ENCODE measurements around the gene VSTM2L.
A peak's percentile ranks its signal among the peaks of the same experiment; 100 is the strongest.

The VSTM2L gene

DNA sequence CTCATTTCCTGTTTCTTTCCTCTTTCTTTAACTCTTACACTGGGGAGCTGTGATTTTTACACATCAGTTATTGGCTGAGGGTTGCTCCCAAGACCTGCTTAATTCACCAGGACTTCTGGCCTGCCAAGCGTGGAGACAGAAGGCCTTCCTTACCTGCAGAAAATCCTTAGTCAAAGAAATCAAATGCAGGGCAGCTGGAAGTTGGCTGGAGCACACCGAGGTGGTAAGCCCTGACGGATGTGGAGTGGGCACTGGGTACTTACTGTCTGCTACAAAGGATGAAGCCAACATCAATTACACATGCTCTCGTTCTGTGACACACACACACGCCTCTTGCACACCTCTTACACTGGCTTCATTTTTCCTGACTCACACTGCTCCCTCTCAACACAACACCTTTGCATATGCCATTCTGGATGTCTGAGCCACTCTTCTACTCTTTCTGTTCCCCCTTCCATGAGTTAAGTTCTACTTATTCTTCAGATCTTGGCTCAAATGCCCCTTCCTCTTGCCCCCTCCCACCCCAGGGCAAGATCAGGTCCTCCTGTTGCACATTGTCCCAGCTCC, 68.7 kb downstream of the VSTM2L start:
- no peak for DNase-seq

DNA sequence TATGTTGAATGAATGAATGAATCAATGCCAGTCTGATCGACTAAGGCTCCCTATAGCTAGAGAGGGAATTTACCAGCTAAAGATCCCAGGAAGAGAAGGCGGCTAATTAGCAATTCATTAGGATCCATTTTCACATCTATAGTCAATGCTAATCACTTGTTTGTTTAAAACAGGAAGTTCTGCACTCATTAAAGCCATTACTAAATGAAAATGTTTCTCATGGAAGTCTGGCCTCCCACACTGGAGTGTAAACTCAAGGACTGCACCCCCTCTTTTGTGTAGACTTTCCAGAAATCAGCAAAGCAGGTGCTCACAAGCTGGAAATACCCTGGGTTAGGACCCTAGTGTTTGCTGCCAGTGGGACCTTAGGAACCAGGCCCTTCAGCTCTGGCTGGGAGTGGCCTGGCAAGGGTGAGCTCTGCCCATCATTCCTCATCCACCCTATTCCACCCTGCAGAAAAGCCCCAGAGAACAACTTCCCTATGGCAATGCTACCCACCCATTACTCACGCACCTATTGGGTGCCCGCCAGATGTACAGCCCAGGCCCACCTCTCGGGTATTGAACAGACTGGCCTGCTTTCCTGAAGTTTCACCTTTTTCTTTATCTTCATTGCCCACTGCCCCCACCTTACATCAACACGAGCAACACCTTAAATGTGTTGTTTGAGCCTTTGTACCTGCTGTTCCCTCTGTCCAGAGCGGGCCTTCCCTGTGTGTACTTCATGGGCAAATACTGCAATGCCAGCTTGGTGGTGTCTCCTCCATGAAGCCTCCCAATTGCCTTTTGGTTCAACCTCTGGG, 69.5 kb downstream of the VSTM2L start:
- DNase-seq, result no peak

DNA sequence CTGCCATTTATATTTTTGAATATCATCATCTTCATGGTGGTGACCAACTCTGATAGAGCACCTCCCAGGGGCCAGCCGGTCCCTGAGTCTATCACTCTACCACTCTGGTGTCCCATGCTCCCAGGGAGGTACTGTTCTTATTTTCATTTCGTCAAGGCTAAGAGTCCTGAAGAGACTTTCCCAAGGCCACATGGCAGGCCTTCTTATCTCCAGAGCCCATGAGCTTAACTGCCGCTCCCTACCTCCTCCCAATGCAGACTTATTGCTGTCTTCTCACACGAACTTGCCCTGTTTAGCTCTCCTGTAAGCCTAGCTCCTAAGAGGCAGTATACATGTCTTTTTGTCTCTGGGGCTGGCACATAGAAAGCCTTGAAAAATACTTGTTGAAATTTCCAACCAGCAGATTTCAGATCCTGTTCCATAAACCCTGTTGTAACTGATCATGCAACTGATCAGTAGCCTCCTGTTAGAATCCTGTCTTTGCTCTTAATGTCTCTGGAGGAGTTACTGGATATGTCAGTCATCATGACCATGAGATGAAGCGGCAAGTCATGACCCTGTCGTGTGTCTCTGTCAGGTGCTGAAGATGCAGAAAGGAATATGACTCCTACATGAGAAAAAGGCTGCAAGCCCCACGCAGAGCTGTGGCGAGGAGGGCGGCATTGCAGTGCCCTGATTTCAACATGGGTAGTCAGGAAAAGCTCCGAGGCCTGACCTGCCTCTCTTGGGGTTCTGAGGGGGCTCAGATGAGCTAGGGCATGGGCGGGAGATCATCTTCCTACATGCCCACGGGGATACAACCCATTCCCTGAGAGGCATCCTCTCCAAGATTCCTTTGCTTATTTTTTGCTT, 70.4 kb downstream of the VSTM2L start:
- DNase-seq, result no peak

DNA sequence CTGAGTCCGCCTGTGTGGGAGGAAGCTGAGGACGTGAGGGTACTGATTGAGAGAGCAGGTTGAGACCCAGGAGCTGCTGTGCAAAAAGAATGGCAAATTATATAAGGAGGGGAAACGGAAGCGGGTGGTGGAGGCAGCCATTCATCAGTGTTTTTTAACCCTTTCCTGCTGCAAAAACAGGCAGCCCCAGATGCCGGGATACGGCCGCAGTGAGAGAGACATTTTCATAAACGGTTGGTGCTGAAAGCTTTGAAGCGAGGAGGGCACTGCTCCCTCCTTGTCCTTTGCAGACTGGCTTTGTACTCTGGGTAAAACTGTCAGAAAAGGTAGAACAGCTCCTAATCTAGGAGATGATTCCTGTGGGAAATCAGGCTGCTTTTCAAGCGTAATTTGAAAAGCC, 74.0 kb downstream of the VSTM2L start:
- peak; percentile 80 to 91 for DNase-seq

GRCh38 chr20:37977338-37977737, 74.4 kb downstream of the VSTM2L start:
- DNase-seq, result peak in 1 of 2 experiments; percentile 45

GRCh38 chr20:37977786-37978185, 74.9 kb downstream of the VSTM2L start:
- no peak for DNase-seq

GRCh38 chr20:37979021-37979985, 76.4 kb downstream of the VSTM2L start:
- DNase-seq, result no peak

DNA sequence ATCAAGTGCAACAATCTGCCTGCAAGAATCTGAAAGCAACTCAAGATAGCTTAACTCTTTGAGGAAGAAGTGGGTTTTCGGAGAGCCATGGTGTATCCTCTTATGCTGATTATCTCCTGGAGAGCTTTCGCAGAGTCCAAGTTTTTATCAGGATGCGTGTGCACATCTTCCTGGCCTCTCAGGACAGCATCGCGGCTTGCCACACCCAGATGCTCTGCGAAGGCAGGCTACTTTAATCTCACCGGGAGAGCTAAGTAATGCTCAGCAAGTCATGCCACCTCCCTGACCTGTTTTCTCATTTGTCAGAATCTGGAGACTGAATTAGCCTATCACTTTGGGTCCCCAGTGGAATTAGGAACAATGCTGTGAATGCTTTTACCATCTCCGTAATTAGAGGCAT, 77.5 kb downstream of the VSTM2L start:
- no peak for DNase-seq

- no peak for DNase-seq
These were observed 77.9 kb downstream of the VSTM2L start for GRCh38 chr20:37980876-37981275.

DNA sequence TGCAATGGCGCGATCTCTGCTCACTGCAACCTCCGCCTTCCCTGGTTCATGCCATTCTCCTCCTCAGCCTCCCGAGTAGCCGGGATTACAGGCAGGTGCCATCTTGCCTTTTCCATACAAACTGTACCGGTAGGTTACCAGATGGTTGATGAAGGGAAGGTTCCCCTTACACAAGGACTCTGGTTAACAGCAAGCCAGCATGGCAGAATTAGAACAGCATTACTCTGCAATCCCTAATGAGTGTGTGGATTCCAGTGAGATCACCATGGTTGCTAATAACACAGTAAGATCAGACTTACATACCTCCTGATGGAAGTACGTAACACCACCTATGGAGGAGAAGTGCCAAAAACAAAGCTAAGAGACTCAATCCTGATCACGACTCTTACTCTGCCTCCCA, 78.6 kb downstream of the VSTM2L start:
- no peak for DNase-seq

DNA sequence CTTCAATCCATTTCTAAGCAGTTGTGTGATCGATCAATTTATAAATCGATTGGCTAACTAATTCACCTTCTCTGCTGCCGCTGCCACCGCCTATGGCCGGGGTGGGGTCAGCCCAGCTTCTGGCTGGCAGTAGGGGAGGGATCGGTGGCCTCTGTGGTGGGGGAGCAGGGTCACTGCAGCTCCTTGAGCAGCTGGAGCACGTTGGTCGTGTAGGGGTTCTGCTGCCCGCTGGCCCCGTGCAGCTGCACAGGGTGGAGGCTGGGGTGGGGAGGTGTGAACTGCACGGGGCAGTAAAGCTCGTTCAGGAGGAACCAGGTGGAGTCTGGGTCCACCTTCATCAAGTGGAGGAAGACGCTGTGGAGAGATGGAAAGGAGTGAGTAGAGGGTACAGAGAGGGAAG, 80.4 kb downstream of the VSTM2L start:
- no peak for DNase-seq

- no peak for DNase-seq
These were observed 81.3 kb downstream of the VSTM2L start for GRCh38 chr20:37984018-37984785.

GRCh38 chr20:37986044-37986858, 83.3 kb downstream of the VSTM2L start:
- peak in 1 of 2 experiments; percentile 43 for DNase-seq

DNA sequence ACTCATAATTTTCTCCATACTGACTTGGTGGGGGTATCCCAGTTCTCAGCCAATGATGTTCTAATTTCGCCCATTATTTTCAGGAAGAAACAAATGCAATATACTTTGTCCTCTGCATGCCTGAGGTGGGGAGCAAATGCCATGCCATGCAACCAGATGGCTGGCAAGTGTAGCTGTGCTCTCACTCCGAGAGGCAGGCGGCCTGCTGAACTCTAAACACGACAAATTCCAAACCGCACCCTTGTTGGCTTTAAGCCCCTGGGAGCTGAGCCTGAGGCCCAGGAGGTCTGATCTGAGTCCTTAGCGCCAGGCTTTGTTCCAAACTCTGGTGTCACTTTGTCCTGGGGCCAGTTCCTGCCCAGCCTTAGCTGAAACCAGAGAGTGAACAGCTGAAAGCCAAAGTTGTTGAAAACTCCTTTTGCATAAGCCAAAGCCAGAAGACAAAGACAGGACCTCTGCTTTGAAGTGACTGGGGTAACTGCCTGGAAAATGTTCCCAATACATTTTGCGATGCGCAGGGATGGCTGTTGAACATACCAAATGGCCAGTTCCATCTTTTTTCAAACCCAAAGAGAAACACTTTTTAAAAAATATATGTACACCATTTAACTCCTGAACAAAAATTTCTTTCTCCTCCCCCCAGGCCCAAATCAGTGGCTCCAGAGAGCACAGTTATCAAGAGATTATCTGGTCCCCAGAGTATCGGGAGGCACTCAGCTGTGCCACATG, 84.1 kb downstream of the VSTM2L start:
- peak in 1 of 2 experiments; percentile 36 for DNase-seq

- no peak for DNase-seq
These were observed 84.8 kb downstream of the VSTM2L start for GRCh38 chr20:37987602-37988290.

DNA sequence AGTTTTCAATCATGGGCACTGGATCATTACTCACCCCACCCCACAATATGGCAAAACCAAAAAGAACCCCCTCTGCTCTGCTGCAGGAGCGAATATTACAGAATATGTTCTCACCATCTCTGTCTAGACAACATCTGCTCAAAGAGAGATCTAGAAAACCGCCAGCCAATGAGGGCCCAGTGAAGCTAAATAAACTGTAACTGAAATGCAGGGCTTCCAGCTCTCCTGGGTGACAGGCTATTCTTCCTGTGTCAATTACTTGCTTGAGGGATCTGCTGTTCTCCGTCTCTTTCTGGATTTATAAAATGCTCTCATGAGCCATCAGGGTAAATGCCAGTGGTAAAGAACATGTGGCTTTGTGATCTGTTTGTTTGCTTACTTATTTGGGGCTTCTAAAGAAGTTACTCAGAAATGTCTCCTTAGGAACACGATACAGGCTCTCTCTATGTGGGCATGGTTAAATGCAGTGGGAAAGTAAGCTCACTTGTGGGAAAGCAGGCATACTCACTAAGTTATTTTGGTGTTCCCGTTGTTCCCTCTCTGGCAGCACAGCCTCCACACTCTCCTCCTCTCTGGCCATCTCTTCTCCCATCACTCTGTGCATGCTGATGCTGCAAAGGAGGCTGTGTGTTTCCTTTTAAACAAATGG, 85.5 kb downstream of the VSTM2L start:
- DNase-seq, result no peak

DNA sequence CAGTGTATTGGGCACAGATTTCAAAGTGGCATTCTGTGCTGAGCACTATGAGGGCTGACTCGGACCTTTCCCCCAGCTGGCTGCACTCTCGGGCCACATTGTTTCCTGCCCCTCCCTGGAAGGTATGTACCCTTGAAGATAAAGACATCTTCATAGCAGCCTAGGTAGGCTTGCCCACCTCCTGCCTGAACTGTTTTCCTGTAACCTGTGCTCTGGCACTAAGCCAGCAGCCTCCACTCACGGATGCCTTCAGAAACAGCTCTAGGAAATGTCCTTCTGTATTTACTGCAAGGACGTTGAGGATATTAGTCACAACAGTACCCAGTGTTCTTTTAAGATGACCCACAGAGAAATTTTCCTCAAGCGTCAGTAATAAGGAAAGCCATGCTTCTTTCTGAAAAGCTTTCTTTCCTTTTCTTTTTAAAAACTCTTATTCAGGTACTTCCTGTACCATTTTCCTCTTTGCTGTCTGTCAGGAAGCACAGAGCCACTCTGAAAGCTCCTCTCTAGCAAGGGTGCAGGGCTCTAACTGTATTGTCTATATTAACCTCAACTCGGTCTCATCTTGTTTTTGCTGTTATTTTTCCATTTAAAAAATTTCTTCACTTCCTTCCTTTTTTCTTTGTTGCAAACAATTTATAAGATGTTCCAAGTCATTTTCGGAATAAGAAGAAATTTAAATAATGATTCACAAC, 86.8 kb downstream of the VSTM2L start:
- no peak for DNase-seq

GRCh38 chr20:37990571-37991151, 87.7 kb downstream of the VSTM2L start:
- DNase-seq, result no peak

Data from NCI-H526 (cell line).